Neural cell (in vitro differentiated cells): ENCODE results near the gene METTL15. TPM values are rescaled to one million over a fixed set of nuclear protein-coding genes. Genes with fewer than 3 reads are reported as not detected.

Source experiments
- H2AFZ ChIP-seq: fragments of 200-600, 300-800 bp; sonication (generic), shearing (Covaris generic); 2 replicates; pipeline ENCODE4 v1.6.0; 2014; ENCODE audit warnings: low read depth, mild to moderate bottlenecking, antibody characterized with exemption, low read length, moderate library complexity
- H3F3A ChIP-seq: fragments of 200-600 bp; shearing (Covaris generic); 2 replicates; pipeline ENCODE4 v1.6.1; 2016; ENCODE audit warnings: mild to moderate bottlenecking, moderate library complexity, mixed read lengths, antibody characterized with exemption, low read length; ENCODE audit not compliant: insufficient read depth, poor library complexity, severe bottlenecking
- H3K27ac ChIP-seq: fragments of 200-600, 300-800 bp; sonication (generic), shearing (Covaris generic); 2 replicates; pipeline ENCODE4 v1.5.1; 2014; ENCODE audit warnings: mild to moderate bottlenecking, low read length, moderate library complexity
- H3K27me3 ChIP-seq: fragments of 300-800, 200-600 bp; sonication (generic), shearing (Covaris generic); 2 replicates; pipeline ENCODE4 v1.6.0; 2014; ENCODE audit warnings: mild to moderate bottlenecking, low read depth, low read length, moderate library complexity; ENCODE audit not compliant: insufficient read depth
- H3K36me3 ChIP-seq: fragments of 300-800, 200-600 bp; sonication (generic), shearing (Covaris generic); 2 replicates; pipeline ENCODE4 v1.5.1; 2014; ENCODE audit warnings: mild to moderate bottlenecking, antibody characterized with exemption, low read length, moderate library complexity; ENCODE audit not compliant: insufficient read depth
- H3K4me2 ChIP-seq: fragments of 300-800, 200-600 bp; sonication (generic), shearing (Covaris generic); 2 replicates; pipeline ENCODE4 v1.6.0; 2014; ENCODE audit warnings: mild to moderate bottlenecking, low read length
- H3K4me3 ChIP-seq: fragments of 300-800, 200-600 bp; sonication (generic), shearing (Covaris generic); 2 replicates; pipeline ENCODE4 v1.5.1; 2014; ENCODE audit warnings: mild to moderate bottlenecking, low read length, moderate library complexity
- H3K79me2 ChIP-seq: fragments of 200-600 bp; shearing (Covaris generic); replicated peaks from 2 replicates; pipeline ENCODE4 v1.6.0; 2014; ENCODE audit warnings: mild to moderate bottlenecking, low read length, moderate library complexity; ENCODE audit not compliant: insufficient read depth
- H3K9ac ChIP-seq: fragments of 300-800, 200-600 bp; sonication (generic), shearing (Covaris generic); 2 replicates; pipeline ENCODE4 v1.6.1; 2016; ENCODE audit warnings: mild to moderate bottlenecking, low read length, mixed read lengths
- H3K9me2 ChIP-seq: fragments of 200-600 bp; shearing (Covaris generic); 2 replicates; pipeline ENCODE4 v1.6.1; 2016; ENCODE audit warnings: mild to moderate bottlenecking, low read length, mixed read lengths; ENCODE audit not compliant: insufficient read depth
- H3K9me3 ChIP-seq: fragments of 200-600, 300-800 bp; sonication (generic), shearing (Covaris generic); 2 replicates; pipeline ENCODE4 v1.6.1; 2016; ENCODE audit warnings: mild to moderate bottlenecking, mixed run types, low read length, moderate library complexity, mixed read lengths
- H4K20me1 ChIP-seq: fragments of 200-600 bp; shearing (Covaris generic); 2 replicates; pipeline ENCODE4 v1.6.1; 2016; ENCODE audit warnings: mild to moderate bottlenecking, mixed run types; ENCODE audit not compliant: insufficient read depth
- CTCF ChIP-seq: fragments of 450-650 bp; IDR thresholded peaks from 2 replicates; pipeline ENCODE4 v1.5.1; 2014; ENCODE audit warnings: antibody characterized with exemption, mild to moderate bottlenecking, moderate library complexity; ENCODE audit not compliant: poor library complexity, severe bottlenecking
- EP300 ChIP-seq: fragments of 450-650 bp; conservative IDR thresholded peaks from 2 replicates; pipeline ENCODE4 v1.6.1; 2014; ENCODE audit warnings: antibody characterized with exemption, mild to moderate bottlenecking, moderate library complexity; ENCODE audit not compliant: poor library complexity, severe bottlenecking
- EZH2 ChIP-seq: fragments of 200-600, 300-800 bp; shearing (Covaris generic), sonication (generic); IDR thresholded peaks from 2 replicates; pipeline ENCODE4 v1.6.1; 2014; ENCODE audit warnings: antibody characterized with exemption, low read length, borderline replicate concordance, mild to moderate bottlenecking; ENCODE audit not compliant: insufficient read depth, poor library complexity, severe bottlenecking
- MXI1 ChIP-seq: fragments of 450-650 bp; conservative IDR thresholded peaks from 2 replicates; pipeline ENCODE4 v1.6.1; 2014; ENCODE audit warnings: antibody characterized with exemption, mild to moderate bottlenecking; ENCODE audit not compliant: poor library complexity, severe bottlenecking
- POLR2AphosphoS5 ChIP-seq: IDR thresholded peaks from 2 replicates; pipeline ENCODE4 v1.6.1; 2012
- RAD21 ChIP-seq: fragments of 450-650 bp; conservative IDR thresholded peaks from 2 replicates; pipeline ENCODE4 v1.6.1; 2014; ENCODE audit warnings: antibody characterized with exemption, mild to moderate bottlenecking, moderate library complexity
- REST ChIP-seq: IDR thresholded peaks from 2 replicates; pipeline ENCODE4 v1.6.1; 2012; ENCODE audit warnings: borderline replicate concordance
- SMC3 ChIP-seq: fragments of 450-650 bp; conservative IDR thresholded peaks from 2 replicates; pipeline ENCODE4 v1.6.1; 2014; ENCODE audit warnings: antibody characterized with exemption, mild to moderate bottlenecking, moderate library complexity; ENCODE audit not compliant: poor library complexity
- TAF1 ChIP-seq: IDR thresholded peaks from 2 replicates; pipeline ENCODE4 v1.6.1; 2012; ENCODE audit warnings: low read depth
- polyA plus RNA-seq: library from polyadenylated mRNA; depleted of rRNA; stranded (reverse); fragments of >200 nt; gene quantifications from 2 replicates; pipeline ENCODE4 v1.2.3, GENCODE V29; 2014

METTL15 gene
- polyA plus RNA-seq, 1 donor from 2014 or later, result 6.6 TPM

- Histone ChIP-seq H4K20me1 (no peaks in the 10 kb centered on the region), H3K79me2 (no peaks in the 10 kb centered on the region), H3K27me3 (no peaks in the 10 kb centered on the region), H3K9ac (no peak overlapping the region), H3K9me3 (no peaks in the 10 kb centered on the region), H3K9me2 (no peaks in the 10 kb centered on the region), H3F3A (no peaks in the 10 kb centered on the region), H3K36me3 (no peaks in the 10 kb centered on the region), H3K4me2 (no peak overlapping the region), H3K4me3 (no peak overlapping the region), H3K27ac (no peak overlapping the region), H2AFZ (no peak overlapping the region)
- TF ChIP-seq POLR2AphosphoS5 (no peak), MXI1 (no peak), SMC3 (no peak), RAD21 (no peak)
Observed at GRCh38 chr11:28223577-28223976, 115.4 kb downstream of the METTL15 start.

GRCh38 chr11:28223994-28224393, 115.8 kb downstream of the METTL15 start:
- Histone ChIP-seq H3K9ac (no peak overlapping the region), H3K9me3 (no peaks in the 10 kb centered on the region), H3K4me3 (no peak overlapping the region), H3K4me2 (no peak overlapping the region), H3K27ac (no peak overlapping the region), H3K79me2 (no peaks in the 10 kb centered on the region), H3K36me3 (no peaks in the 10 kb centered on the region), H3F3A (no peaks in the 10 kb centered on the region), H4K20me1 (no peaks in the 10 kb centered on the region), H2AFZ (no peak overlapping the region), H3K9me2 (no peaks in the 10 kb centered on the region), H3K27me3 (no peaks in the 10 kb centered on the region)
- TF ChIP-seq TAF1, result no peak
- TF ChIP-seq EP300, result no peak

- H3K4me2 ChIP-seq, result no peak overlapping the region
- no peak overlapping the region for H3K4me3 ChIP-seq
- H3K9ac ChIP-seq, result no peak overlapping the region
- H3K27me3 ChIP-seq, result no peaks in the 10 kb centered on the region
- no peaks in the 10 kb centered on the region for H3K36me3 ChIP-seq
- H4K20me1 ChIP-seq, result no peaks in the 10 kb centered on the region
- no peaks in the 10 kb centered on the region for H3K9me3 ChIP-seq
- no peak for TF ChIP-seq RAD21
- no peak for TF ChIP-seq MXI1
- TF ChIP-seq SMC3, result no peak
- TF ChIP-seq CTCF, result no peak
- TF ChIP-seq POLR2AphosphoS5, result no peak
- TF ChIP-seq REST, result no peak
- TF ChIP-seq EZH2, result no peak
- no peak for TF ChIP-seq TAF1
- TF ChIP-seq EP300, result no peak
- no peaks in the 10 kb centered on the region for H3K79me2 ChIP-seq
- H2AFZ ChIP-seq, result no peak overlapping the region
- no peaks in the 10 kb centered on the region for H3F3A ChIP-seq
- no peaks in the 10 kb centered on the region for H3K9me2 ChIP-seq
- H3K27ac ChIP-seq, result no peak overlapping the region
Observed at GRCh38 chr11:28227460-28227859, 119.3 kb downstream of the METTL15 start.
